ENCODE data around the gene KIF22. TPM values are rescaled to one million over a fixed set of nuclear protein-coding genes. Genes with fewer than 3 reads are reported as not detected.
A peak's percentile ranks its signal among the peaks of the same experiment; 100 is the strongest.
"Not testable (repeated sequence)": the region's sequence is repeated elsewhere in the genome, so short reads cannot be mapped to it uniquely, and the experiment has no call there.

KIF22 gene
- 91.3 TPM for polyA plus RNA-seq (2013, experiment 1 of 2)
- polyA plus RNA-seq (2013, experiment 2 of 2) = 95.0 TPM

- peak within 1 kb of the TSS; percentile 93 for H3K9ac ChIP-seq (ENCODE audit: low read depth, low read length)
- peaks cover 18% of the 10 kb centered on the region for H3K36me3 ChIP-seq (ENCODE audit: insufficient read depth, low read length)
- peaks cover 3% of the 10 kb centered on the region; the same call in 1 of the 2 replicates for H3K27me3 ChIP-seq (ENCODE audit: insufficient read depth, low read length)
- WGBS = 2% methylated on average over 67 of the region's 67 CpGs
- H3K27ac ChIP-seq (ENCODE audit: low read depth, low read length) = peak within 1 kb of the TSS; percentile 75
- H3K4me1 ChIP-seq (ENCODE audit: insufficient read depth, low read length) = peaks cover 14% of the 10 kb centered on the region; the same call in 1 of the 2 replicates
- H3K4me3 ChIP-seq (ENCODE audit: low read length) = peak within 1 kb of the TSS; percentile 90
- no peaks in the 10 kb centered on the region for H3K9me3 ChIP-seq (ENCODE audit: insufficient read depth, low read depth, low read length)
These were observed at the start of gene KIF22 for GRCh38 chr16:29790183-29790948. Gene KIF22 (plus strand): TSS chr16:29790751. CDS start chr16:29790760, 9 bp downstream.

- H3K4me3 ChIP-seq (ENCODE audit: low read length) = no peak overlapping the region
- H3K9ac ChIP-seq (ENCODE audit: low read depth, low read length) = no peak overlapping the region
- peaks cover 11% of the 10 kb centered on the region for H3K36me3 ChIP-seq (ENCODE audit: insufficient read depth, low read length)
- no peak overlapping the region for H3K27ac ChIP-seq (ENCODE audit: low read depth, low read length)
- 92% methylated on average over 7 of the region's 7 CpGs for WGBS
- H3K4me1 ChIP-seq (ENCODE audit: insufficient read depth, low read length) = no peaks in the 10 kb centered on the region
- 0 out of 2 replicates have a peak, but pooled peaks cover under 1% of the 10 kb centered on the region for H3K9me3 ChIP-seq (ENCODE audit: insufficient read depth, low read depth, low read length)
- no peaks in the 10 kb centered on the region for H3K27me3 ChIP-seq (ENCODE audit: insufficient read depth, low read length)
These were observed 47.8 kb upstream of the KIF22 start for GRCh38 chr16:29742683-29743275.

- 95% methylated on average over 5 of the region's 5 CpGs for WGBS
- Histone ChIP-seq H3K4me3 (ENCODE audit: low read length) (no peak overlapping the region), H3K9me3 (ENCODE audit: insufficient read depth, low read depth, low read length) (peaks cover 3% of the 10 kb centered on the region; the same call in 1 of the 2 replicates), H3K27ac (ENCODE audit: low read depth, low read length) (no peak overlapping the region; the same call in 1 of the 2 replicates), H3K9ac (ENCODE audit: low read depth, low read length) (no peak overlapping the region), H3K36me3 (ENCODE audit: insufficient read depth, low read length) (peaks cover 8% of the 10 kb centered on the region), H3K4me1 (ENCODE audit: insufficient read depth, low read length) (no peaks in the 10 kb centered on the region), H3K27me3 (ENCODE audit: insufficient read depth, low read length) (no peaks in the 10 kb centered on the region)
These were observed 47.1 kb upstream of the KIF22 start for GRCh38 chr16:29743475-29743826.

- Histone ChIP-seq H3K27ac (ENCODE audit: low read depth, low read length) (no peak overlapping the region; the same call in 1 of the 2 replicates), H3K4me3 (ENCODE audit: low read length) (no peak overlapping the region), H3K4me1 (ENCODE audit: insufficient read depth, low read length) (no peaks in the 10 kb centered on the region), H3K27me3 (ENCODE audit: insufficient read depth, low read length) (no peaks in the 10 kb centered on the region), H3K9ac (ENCODE audit: low read depth, low read length) (no peak overlapping the region), H3K9me3 (ENCODE audit: insufficient read depth, low read depth, low read length) (peaks cover 3% of the 10 kb centered on the region; the same call in 1 of the 2 replicates), H3K36me3 (ENCODE audit: insufficient read depth, low read length) (peaks cover 8% of the 10 kb centered on the region)
- WGBS = 93% methylated on average over 21 of the region's 21 CpGs
These were observed 46.6 kb upstream of the KIF22 start for GRCh38 chr16:29743827-29744531.

- Histone ChIP-seq H3K9me3 (ENCODE audit: insufficient read depth, low read depth, low read length) (peaks cover 3% of the 10 kb centered on the region; the same call in 1 of the 2 replicates), H3K9ac (ENCODE audit: low read depth, low read length) (no peak overlapping the region), H3K4me1 (ENCODE audit: insufficient read depth, low read length) (no peaks in the 10 kb centered on the region), H3K27me3 (ENCODE audit: insufficient read depth, low read length) (no peaks in the 10 kb centered on the region), H3K36me3 (ENCODE audit: insufficient read depth, low read length) (peaks cover 5% of the 10 kb centered on the region), H3K27ac (ENCODE audit: low read depth, low read length) (no peak overlapping the region), H3K4me3 (ENCODE audit: low read length) (no peak overlapping the region)
- WGBS = 92% methylated on average over 20 of the region's 20 CpGs
These were observed 45.9 kb upstream of the KIF22 start for GRCh38 chr16:29744541-29745101.

- H3K36me3 ChIP-seq (ENCODE audit: insufficient read depth, low read length) = peaks cover 3% of the 10 kb centered on the region; the same call in 1 of the 2 replicates
- H3K4me3 ChIP-seq (ENCODE audit: low read length) = no peak overlapping the region
- no peak overlapping the region for H3K27ac ChIP-seq (ENCODE audit: low read depth, low read length)
- H3K27me3 ChIP-seq (ENCODE audit: insufficient read depth, low read length) = no peaks in the 10 kb centered on the region
- no peaks in the 10 kb centered on the region for H3K4me1 ChIP-seq (ENCODE audit: insufficient read depth, low read length)
- no peak overlapping the region; the same call in 1 of the 2 replicates for H3K9ac ChIP-seq (ENCODE audit: low read depth, low read length)
- peaks cover 3% of the 10 kb centered on the region; the same call in 1 of the 2 replicates for H3K9me3 ChIP-seq (ENCODE audit: insufficient read depth, low read depth, low read length)
- WGBS = 78% methylated on average over 15 of the region's 16 CpGs
These were observed 45.3 kb upstream of the KIF22 start for GRCh38 chr16:29745121-29745852.

- Histone ChIP-seq H3K27me3 (ENCODE audit: insufficient read depth, low read length) (no peaks in the 10 kb centered on the region), H3K4me3 (ENCODE audit: low read length) (no peak within 1 kb of the TSS), H3K9me3 (ENCODE audit: insufficient read depth, low read depth, low read length) (peaks cover 3% of the 10 kb centered on the region; the same call in 1 of the 2 replicates), H3K36me3 (ENCODE audit: insufficient read depth, low read length) (peaks cover 3% of the 10 kb centered on the region; the same call in 1 of the 2 replicates), H3K4me1 (ENCODE audit: insufficient read depth, low read length) (no peaks in the 10 kb centered on the region), H3K9ac (ENCODE audit: low read depth, low read length) (no peak within 1 kb of the TSS; the same call in 1 of the 2 replicates), H3K27ac (ENCODE audit: low read depth, low read length) (no peak within 1 kb of the TSS)
- WGBS = 84% methylated on average over 12 of the region's 12 CpGs
These were observed 44.7 kb upstream of the KIF22 start, which contains the start of gene C16orf54 for GRCh38 chr16:29745853-29746345. Gene C16orf54 (minus strand): TSS chr16:29745990. CDS start chr16:29744951, 1,039 bp downstream.

- not testable (repeated sequence) for H3K9me3 ChIP-seq (ENCODE audit: insufficient read depth, low read depth, low read length); H3K27me3 ChIP-seq (ENCODE audit: insufficient read depth, low read length); H3K36me3 ChIP-seq (ENCODE audit: insufficient read depth, low read length); H3K4me3 ChIP-seq (ENCODE audit: low read length); H3K9ac ChIP-seq (ENCODE audit: low read depth, low read length); H3K27ac ChIP-seq (ENCODE audit: low read depth, low read length); H3K4me1 ChIP-seq (ENCODE audit: insufficient read depth, low read length)
- WGBS = 86% methylated on average over 4 of the region's 4 CpGs
These were observed 44.0 kb upstream of the KIF22 start for GRCh38 chr16:29746518-29746917.

GRCh38 chr16:29747947-29748759 lies 42.4 kb upstream of the KIF22 start:
- Histone ChIP-seq H3K27ac (ENCODE audit: low read depth, low read length) (no peak overlapping the region), H3K4me1 (ENCODE audit: insufficient read depth, low read length) (no peaks in the 10 kb centered on the region), H3K36me3 (ENCODE audit: insufficient read depth, low read length) (no peaks in the 10 kb centered on the region), H3K9ac (ENCODE audit: low read depth, low read length) (no peak overlapping the region), H3K9me3 (ENCODE audit: insufficient read depth, low read depth, low read length) (peaks cover 3% of the 10 kb centered on the region; the same call in 1 of the 2 replicates), H3K27me3 (ENCODE audit: insufficient read depth, low read length) (no peaks in the 10 kb centered on the region), H3K4me3 (ENCODE audit: low read length) (no peak overlapping the region)
- WGBS = 96% methylated on average over 30 of the region's 30 CpGs
